OCI-LY7 (cell line): Measurements from ENCODE around the gene TIMP3.

Experiments
- EZH2phosphoT487 ChIP-seq: fragments of 200-600 bp; sonication (generic); IDR thresholded peaks from 2 replicates; pipeline ENCODE4 v1.6.1; 2018; ENCODE audit warnings: low read depth, borderline replicate concordance, mild to moderate bottlenecking, mixed run types, antibody characterized with exemption, low read length, moderate library complexity, mixed read lengths
- TF ChIP-seq, protein P1 (sequence below): fragments of 200-600 bp; sonication (generic); conservative IDR thresholded peaks from 2 replicates; pipeline ENCODE4 v1.5.1; 2014; ENCODE audit warnings: mild to moderate bottlenecking, antibody characterized with exemption, low read length, moderate library complexity, mixed read lengths

DNA sequence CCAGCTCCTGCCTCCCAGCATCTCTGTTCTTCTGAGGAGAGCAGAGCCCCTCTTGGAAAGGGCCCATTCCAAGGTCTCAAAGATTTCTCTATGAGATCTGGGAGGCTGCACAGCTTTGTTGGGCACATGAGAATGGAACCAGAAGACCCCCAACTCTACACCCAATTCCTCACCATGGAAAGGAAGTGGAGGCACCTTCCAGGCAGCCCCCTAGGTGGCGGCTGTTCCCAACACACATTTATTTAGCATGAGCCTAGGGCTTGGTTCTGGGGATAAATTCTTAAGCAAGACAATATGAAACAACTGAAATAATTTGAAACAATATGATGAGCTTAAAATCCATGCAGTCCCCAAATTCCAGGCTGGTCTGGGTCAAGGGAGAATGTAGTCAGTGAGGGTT, 100.4 kb downstream of the TIMP3 start:
- TF ChIP-seq, protein P1, sequence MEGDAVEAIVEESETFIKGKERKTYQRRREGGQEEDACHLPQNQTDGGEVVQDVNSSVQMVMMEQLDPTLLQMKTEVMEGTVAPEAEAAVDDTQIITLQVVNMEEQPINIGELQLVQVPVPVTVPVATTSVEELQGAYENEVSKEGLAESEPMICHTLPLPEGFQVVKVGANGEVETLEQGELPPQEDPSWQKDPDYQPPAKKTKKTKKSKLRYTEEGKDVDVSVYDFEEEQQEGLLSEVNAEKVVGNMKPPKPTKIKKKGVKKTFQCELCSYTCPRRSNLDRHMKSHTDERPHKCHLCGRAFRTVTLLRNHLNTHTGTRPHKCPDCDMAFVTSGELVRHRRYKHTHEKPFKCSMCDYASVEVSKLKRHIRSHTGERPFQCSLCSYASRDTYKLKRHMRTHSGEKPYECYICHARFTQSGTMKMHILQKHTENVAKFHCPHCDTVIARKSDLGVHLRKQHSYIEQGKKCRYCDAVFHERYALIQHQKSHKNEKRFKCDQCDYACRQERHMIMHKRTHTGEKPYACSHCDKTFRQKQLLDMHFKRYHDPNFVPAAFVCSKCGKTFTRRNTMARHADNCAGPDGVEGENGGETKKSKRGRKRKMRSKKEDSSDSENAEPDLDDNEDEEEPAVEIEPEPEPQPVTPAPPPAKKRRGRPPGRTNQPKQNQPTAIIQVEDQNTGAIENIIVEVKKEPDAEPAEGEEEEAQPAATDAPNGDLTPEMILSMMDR, result peak; percentile 37; the same call in 1 of the 2 replicates
- TF ChIP-seq EZH2phosphoT487, result no peak
